IPS-18c (cell line): Measurements from ENCODE around the gene SETDB1.
"Not testable (repeated sequence)": the region's sequence is repeated elsewhere in the genome, so short reads cannot be mapped to it uniquely, and the experiment has no call there.

Experiments used
- H3K4me3 ChIP-seq: 2 replicates; pipeline ENCODE4 v1.7.0; 2013; ENCODE audit warnings: low read depth, mild to moderate bottlenecking, low read length, moderate library complexity; ENCODE audit not compliant: insufficient read depth
- H3K9me3 ChIP-seq: one replicate; pipeline ENCODE4 v1.6.1; 2013; ENCODE audit warnings: mild to moderate bottlenecking, low read length, moderate library complexity; ENCODE audit not compliant: control insufficient read depth, insufficient read depth

The SETDB1 gene

DNA sequence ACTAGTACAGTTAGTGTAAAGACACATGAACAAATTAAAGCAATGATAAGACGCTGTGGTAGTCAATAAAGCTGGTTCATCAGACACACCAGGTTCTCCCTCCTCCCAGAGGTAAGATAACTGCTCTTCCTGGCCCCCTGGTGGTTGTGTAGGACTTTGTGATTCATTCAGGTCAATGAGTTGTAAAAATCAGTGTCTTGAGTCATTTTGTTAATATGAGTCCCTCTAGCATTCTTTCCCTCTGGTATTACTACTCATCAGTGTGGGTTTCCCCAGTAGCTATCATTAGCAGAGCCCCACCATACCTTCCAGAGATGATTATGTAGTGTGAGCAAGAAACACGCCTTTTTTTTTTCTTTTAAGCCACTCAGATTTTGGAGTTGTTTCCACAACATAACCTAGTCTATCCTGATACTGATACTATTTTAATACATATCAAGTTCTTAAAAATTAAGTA is 3.6 kb upstream of the SETDB1 start:
- Histone ChIP-seq H3K4me3 (no peak overlapping the region), H3K9me3 (no peaks in the 10 kb centered on the region)

DNA sequence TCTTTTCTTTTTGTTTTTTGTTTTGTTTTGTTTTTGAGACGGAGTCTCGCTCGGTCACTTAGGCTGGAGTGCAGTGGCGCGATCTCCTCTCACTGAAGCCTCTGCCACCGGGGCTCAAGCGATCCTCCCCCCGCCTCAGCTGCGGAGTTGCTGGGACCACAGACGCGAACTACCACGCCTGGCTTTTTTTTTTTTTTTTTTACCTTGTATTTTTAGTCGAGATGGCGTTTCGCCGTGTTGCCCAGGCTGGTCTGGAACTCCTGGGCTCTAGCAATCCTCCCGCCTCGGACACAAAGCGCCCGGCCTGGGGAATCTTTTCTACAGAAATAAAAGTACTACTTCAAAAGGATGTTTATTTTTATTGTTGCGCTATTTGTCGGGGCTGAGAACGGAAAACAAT is 1.1 kb upstream of the SETDB1 start:
- peaks cover 3% of the 10 kb centered on the region for H3K9me3 ChIP-seq
- no peak overlapping the region for H3K4me3 ChIP-seq

DNA sequence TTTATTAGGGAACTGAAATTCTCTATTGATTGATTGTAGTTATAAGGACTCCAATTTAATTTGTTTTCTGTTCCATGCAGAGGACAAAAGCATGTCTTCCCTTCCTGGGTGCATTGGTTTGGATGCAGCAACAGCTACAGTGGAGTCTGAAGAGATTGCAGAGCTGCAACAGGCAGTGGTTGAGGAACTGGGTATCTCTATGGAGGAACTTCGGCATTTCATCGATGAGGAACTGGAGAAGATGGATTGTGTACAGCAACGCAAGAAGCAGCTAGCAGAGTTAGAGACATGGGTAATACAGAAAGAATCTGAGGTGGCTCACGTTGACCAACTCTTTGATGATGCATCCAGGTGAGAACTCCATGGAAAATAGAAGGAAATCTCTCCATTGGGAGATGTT is 1.5 kb downstream of the SETDB1 start:
- peaks cover 3% of the 10 kb centered on the region for H3K9me3 ChIP-seq
- H3K4me3 ChIP-seq, result no peak overlapping the region

DNA sequence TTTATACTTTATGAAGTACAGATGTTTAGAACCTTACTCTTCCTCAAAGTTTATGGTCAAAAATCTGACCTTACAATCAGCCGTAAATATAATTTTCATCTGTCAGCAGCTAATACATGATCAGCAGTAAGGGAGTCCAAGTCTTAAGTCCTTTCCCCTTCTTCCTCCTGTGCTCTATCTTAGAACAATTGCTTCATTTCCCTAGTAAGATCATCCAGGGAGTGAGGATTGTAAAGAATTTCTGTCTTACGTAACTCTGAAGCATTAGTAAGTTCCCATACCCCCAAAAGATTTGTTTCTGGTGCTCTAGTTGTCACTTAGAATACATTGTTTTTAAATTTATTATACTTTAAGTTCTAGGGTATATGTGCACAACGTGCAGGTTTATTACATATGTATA is 2.1 kb downstream of the SETDB1 start:
- Histone ChIP-seq H3K9me3 (peaks cover 3% of the 10 kb centered on the region), H3K4me3 (no peak overlapping the region)

DNA sequence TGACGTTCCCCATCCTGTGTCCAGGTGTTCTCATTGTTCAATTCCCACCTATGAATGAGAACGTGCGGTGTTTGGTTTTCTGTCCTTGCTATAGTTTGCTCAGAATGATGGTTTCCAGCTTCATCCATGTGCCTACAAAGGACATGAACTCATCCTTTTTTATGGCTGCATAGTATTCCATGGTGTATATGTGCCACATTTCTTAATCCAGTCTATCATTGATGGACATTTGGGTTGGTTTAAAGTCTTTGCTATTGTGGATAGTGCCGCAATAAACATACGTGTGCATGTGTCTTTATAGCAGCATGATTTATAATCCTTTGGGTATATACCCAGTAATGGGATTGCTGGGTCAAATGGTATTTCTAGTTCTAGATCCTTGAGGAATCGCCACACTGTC is 2.6 kb downstream of the SETDB1 start:
- not testable (repeated sequence) for H3K9me3 ChIP-seq, H3K4me3 ChIP-seq

DNA sequence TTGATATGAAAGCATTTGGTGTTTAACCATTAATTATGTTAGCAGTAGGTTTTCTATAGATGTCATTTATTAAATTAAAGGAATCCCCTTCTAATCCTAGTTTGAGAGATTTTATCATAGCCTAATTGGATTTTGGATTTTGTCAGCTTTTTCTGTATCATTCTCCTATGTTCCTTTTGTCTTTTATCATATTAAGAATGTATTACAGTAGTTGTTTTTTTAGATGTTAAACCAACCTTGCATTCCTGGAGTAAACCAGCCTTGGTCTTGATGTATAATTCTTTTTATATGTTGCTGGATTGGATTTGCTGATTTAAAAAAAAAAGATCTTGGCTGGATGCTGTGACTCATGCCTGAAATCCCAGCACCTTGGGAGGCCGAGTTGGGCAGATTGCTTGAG is 5.6 kb downstream of the SETDB1 start:
- peaks cover 3% of the 10 kb centered on the region for H3K9me3 ChIP-seq
- no peak overlapping the region for H3K4me3 ChIP-seq

DNA sequence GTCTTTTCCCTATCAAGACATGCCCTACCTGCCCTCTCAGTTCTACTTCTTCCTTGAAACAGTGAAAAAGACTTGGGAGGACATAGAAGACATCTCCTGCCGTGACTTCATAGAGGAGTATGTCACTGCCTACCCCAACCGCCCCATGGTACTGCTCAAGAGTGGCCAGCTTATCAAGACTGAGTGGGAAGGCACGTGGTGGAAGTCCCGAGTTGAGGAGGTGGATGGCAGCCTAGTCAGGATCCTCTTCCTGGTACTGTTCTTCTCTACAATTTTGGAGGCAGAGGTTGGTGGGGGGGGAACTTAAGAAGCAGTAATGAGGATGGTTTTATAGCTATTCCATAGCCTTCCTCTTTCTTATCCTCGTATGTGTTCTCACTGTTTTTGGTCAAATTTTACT is 18.7 kb downstream of the SETDB1 start:
- no peaks in the 10 kb centered on the region for H3K9me3 ChIP-seq

DNA sequence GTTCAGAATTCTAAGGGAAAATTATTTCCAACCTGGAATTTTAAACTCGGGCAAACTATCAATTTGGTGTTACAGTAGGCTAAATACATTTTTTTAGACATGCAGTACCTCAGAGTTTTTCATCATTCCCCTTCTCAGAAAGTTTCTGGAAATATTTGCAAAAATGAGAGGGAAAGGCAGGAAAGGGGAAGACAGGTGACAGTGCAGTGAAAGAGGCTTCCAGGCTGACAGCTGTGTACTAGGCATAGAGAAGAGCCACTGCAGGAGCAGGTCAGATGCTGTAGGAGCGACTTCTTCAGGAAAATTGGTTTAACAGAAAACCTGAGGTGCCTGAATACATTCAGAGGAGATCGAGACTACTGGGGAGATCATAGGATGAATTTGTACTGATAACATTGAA is 28.5 kb downstream of the SETDB1 start:
- H3K4me3 ChIP-seq, result no peak overlapping the region
- no peaks in the 10 kb centered on the region for H3K9me3 ChIP-seq

More for the DNA sequence above, 18.7 kb downstream of the SETDB1 start:
- H3K4me3 ChIP-seq, result no peak overlapping the region

DNA sequence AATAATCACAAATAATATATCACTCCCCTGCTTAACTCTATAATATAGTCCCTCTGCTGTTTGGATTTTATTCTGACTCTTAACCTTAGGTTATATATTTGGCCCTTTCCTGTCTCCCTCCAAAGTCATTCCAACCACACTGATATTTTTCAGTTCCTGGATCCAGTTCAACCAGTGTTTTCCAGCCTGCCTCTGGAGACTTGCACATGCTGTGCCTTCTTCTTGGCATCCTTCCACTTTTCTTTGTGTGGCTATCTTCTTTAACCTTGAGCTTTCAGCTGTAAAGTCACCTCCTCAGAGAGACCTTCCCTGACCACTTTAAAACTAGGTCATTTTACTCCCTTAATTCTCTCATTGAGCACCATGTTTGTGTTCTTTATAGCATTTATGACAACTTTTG is 29.1 kb downstream of the SETDB1 start:
- Histone ChIP-seq H3K4me3 (no peak overlapping the region), H3K9me3 (no peaks in the 10 kb centered on the region)

DNA sequence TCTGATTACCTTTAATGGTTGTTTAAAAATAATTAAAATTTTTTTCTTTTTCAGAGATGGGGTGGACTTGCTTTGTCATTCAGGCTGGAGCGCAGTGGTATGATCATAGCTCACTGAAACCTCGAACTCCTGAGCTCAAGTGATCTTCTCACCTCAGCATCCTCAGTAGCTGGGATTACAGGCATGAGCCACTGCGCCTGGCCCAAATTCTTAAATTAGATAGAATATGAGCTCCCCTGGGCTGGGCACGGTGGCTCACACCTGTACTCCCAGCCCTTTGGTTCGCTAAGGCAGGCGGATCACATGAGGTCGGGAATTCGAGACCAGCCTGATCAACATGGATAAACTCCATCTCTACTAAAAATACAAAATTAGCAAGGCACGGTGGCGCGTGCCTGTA is 31.5 kb downstream of the SETDB1 start:
- no peaks in the 10 kb centered on the region for H3K9me3 ChIP-seq
- no peak overlapping the region for H3K4me3 ChIP-seq

DNA sequence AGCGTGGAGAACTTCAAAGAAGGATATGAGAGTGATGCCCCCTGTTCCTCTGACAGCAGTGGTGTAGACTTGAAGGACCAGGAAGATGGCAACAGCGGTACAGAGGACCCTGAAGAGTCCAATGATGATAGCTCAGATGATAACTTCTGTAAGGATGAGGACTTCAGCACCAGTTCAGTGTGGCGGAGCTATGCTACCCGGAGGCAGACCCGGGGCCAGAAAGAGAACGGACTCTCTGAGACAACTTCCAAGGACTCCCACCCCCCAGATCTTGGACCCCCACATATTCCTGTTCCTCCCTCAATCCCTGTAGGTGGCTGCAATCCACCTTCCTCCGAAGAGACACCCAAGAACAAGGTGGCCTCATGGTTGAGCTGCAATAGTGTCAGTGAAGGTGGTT is 34.5 kb downstream of the SETDB1 start:
- no peaks in the 10 kb centered on the region for H3K9me3 ChIP-seq
- H3K4me3 ChIP-seq, result no peak overlapping the region

DNA sequence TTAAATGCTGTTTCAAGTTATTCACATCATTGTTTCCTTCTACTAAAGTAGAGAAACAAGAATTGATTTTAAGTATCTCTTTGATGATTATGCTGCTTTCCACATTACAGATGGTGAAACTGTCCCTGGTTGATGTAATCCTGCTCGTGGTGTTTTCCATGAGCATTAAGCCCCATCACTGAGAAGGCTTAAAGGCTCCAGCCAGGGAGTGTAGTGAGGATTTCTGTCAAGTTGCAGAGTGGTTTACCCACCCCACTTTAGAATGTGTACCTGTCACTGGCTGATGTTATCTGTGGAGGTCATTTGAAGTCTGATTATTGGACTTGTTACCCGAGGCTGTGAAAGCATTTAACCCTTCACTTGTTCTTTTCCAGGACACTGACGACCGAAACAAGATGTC is 35.6 kb downstream of the SETDB1 start:
- Histone ChIP-seq H3K4me3 (no peak overlapping the region), H3K9me3 (no peaks in the 10 kb centered on the region)

DNA sequence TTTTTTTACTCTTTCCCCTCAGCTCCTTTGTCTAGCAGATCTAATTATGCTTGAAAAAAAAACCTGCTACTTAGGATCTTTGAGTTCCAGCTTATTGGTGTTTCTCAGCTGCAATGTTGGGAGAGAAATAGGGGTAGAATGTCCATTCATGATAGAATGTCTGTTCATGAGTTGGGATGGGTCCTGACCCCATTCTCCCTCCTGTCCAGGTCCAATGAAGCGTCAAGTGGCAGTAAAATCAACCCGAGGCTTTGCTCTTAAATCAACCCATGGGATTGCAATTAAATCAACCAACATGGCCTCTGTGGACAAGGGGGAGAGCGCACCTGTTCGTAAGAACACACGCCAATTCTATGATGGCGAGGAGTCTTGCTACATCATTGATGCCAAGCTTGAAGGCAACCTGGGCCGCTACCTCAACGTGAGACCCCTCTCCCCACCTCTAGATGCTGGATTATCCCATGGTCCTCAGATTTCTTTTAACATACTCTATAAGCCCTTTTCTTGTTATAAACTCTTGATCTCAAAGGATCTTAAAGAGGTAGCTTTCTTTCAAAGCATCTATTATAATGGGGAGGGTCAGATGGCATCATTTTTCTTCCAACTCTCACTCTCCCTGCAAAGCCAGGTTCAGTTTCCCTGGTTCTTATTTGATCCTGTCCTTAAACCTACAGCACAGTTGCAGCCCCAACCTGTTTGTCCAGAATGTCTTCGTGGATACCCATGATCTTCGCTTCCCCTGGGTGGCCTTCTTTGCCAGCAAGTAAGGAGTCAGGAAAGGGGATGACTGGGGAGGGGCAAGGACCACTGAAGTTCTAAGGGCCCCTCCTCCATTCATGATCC is 37.4 kb downstream of the SETDB1 start:
- no peak overlapping the region for H3K4me3 ChIP-seq
- H3K9me3 ChIP-seq, result no peaks in the 10 kb centered on the region

DNA sequence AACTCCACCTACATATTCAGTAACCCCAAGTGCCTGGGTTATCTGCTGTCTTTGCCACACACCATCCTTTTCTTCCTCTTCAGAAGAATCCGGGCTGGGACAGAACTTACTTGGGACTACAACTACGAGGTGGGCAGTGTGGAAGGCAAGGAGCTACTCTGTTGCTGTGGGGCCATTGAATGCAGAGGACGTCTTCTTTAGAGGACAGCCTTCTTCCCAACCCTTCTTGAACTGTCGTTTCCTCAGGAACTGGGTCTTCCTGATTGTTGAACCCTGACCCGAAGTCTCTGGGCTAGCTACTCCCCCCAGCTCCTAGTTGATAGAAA is 38.0 kb downstream of the SETDB1 start:
- H3K9me3 ChIP-seq, result no peaks in the 10 kb centered on the region
- no peak overlapping the region for H3K4me3 ChIP-seq

DNA sequence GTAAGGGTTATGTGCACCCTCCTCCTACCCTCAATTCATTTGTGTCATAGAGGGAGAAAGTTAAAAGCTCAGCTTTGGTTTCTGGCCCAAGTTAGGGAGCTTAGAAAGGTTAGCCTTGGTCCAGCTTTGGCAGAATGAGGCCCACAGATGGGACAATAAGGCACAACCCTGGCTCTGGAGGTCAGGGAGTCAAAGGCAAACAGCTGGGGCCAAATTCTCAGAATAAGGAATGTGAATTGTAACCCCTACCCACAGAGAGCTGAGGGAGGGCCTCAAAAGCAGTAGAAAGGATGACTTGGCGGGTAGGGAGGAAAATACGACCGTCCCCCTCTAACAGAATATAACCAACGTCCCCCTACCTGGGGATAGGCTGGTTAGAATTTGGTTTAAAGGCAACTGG is 39.4 kb downstream of the SETDB1 start:
- Histone ChIP-seq H3K4me3 (no peak overlapping the region), H3K9me3 (no peaks in the 10 kb centered on the region)

DNA sequence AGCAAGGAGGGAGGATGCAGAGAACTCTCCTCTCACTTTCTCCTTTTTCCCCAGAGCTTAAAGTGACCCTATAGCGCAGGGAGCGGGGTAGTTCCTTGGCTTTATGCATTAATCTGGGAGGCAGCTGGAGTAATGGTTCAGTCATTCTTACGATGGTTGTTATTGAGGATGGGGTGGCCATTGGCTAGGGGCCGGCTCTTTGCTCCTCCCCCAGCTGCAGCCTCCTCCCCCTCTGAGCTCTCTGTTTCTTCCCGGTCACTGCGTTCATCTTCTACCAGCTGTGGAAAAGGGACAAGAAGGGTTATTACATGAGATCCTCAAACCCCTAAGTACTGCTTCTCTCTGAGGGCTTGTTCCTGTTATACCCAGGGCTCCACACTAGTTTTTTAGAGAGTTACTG is 39.8 kb downstream of the SETDB1 start:
- Histone ChIP-seq H3K9me3 (no peaks in the 10 kb centered on the region), H3K4me3 (no peak overlapping the region)

DNA sequence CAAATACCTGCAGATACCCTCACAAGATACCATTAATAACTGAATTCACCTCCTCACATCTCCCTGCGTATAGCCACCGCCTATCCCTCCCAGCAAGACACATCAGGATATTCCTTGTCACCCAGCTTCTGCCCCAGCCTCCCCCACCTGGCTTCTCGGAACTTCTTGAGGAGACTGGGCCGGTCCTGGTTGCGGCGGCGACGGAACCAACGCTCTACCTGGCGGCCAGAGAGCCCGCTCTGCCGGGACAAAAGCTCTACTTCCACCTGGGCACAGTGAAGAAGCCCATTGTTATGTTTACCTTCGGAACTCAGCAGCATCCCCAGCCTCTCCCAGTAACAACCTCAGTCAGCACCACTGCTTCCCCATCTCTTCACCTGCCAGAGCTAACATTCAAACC is 41.8 kb downstream of the SETDB1 start:
- no peaks in the 10 kb centered on the region for H3K9me3 ChIP-seq

DNA sequence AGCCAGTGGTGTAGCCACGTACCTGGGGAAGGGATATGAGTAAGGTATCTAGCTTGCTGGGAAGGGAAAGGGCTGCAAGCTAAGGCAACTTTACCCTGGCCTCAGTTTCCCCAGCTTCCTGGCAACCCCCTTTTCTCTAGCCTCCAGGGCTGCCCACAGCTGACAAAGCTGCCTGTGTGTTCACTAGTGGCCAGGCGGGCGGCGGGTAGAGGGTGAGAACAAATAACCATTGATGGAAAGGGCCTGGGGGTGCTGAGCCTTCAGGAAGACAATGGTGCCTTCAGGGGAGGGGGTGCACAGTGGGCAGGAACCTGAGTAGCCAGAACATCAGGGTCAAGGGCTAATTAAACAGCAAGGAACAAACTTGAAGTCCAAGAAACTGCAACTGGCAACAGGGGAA is 42.3 kb downstream of the SETDB1 start:
- no peak overlapping the region for H3K4me3 ChIP-seq
- H3K9me3 ChIP-seq, result no peaks in the 10 kb centered on the region

More for the DNA sequence above, 41.8 kb downstream of the SETDB1 start:
- no peak overlapping the region for H3K4me3 ChIP-seq

DNA sequence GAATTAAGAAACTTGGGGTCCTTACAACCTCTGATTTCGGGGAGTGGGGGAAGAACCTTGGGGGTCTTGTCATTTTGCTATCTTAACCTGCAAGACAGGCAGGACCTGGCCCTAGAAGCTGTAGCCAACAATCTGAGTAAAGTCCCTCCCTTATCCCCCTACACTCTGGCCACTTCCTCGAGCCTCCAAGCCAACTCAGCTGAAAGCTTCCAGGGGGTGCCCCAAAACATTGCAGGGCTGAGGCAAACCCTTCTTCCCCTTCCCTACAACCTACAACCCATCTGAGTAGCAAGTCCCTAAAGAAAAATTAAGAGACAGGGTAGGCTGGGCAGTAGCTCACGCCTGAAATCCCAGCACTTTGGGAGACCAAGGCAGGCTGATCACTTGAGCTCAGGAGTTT is 43.5 kb downstream of the SETDB1 start:
- H3K4me3 ChIP-seq, result no peak overlapping the region

More for the DNA sequence above, 43.5 kb downstream of the SETDB1 start:
- H3K9me3 ChIP-seq, result no peaks in the 10 kb centered on the region
